NT2/D1 (cell line): Measurements from ENCODE around the gene IL1R2.

ENCODE experiments used
- DNase-seq: peaks from one replicate; pipeline ENCODE4 v3.0.0-alpha.2; 2011; ENCODE audit warnings: low read depth, low spot score
- H3K27me3 ChIP-seq: 2 replicates; pipeline ENCODE4 v1.6.0; 2011; ENCODE audit warnings: mild to moderate bottlenecking; ENCODE audit not compliant: insufficient read length, insufficient read depth
- H3K36me3 ChIP-seq: 2 replicates; pipeline ENCODE4 v1.6.1; 2011; ENCODE audit warnings: mild to moderate bottlenecking, low read length, mixed read lengths; ENCODE audit not compliant: insufficient read depth, insufficient read length
- H3K4me1 ChIP-seq: 2 replicates; pipeline ENCODE4 v1.5.1; 2011; ENCODE audit not compliant: insufficient read depth, insufficient read length
- H3K4me3 ChIP-seq: 2 replicates; pipeline ENCODE4 v1.5.1; 2011; ENCODE audit warnings: low read depth; ENCODE audit not compliant: insufficient read length
- H3K9ac ChIP-seq: 2 replicates; pipeline ENCODE4 v1.6.0; 2011; ENCODE audit warnings: low read depth; ENCODE audit not compliant: insufficient read length
- H3K9me3 ChIP-seq: 2 replicates; pipeline ENCODE4 v1.5.1; 2011; ENCODE audit warnings: mild to moderate bottlenecking, low read length; ENCODE audit not compliant: insufficient read depth
- SUZ12 ChIP-seq: IDR thresholded peaks from 2 replicates; pipeline ENCODE4 v1.6.1; 2011; ENCODE audit not compliant: insufficient read length, insufficient read depth; ENCODE audit errors: extremely low read depth
- YY1 ChIP-seq: IDR thresholded peaks from 2 replicates; pipeline ENCODE4 v1.6.1; 2011; ENCODE audit not compliant: insufficient read length, insufficient read depth
- ZNF274 ChIP-seq: IDR thresholded peaks from 2 replicates; pipeline ENCODE4 v1.6.1; 2011; ENCODE audit warnings: mild to moderate bottlenecking, low read depth, low read length

Gene IL1R2

GRCh38 chr2:102033750-102034682, 42.3 kb downstream of the IL1R2 start:
- TF ChIP-seq ZNF274 (no peak), SUZ12 (no peak), YY1 (no peak)
- Histone ChIP-seq H3K4me3 (no peak overlapping the region), H3K27me3 (no peaks in the 10 kb centered on the region), H3K9me3 (peaks cover 23% of the 10 kb centered on the region; the same call in 1 of the 2 replicates), H3K9ac (no peak overlapping the region), H3K4me1 (peaks cover 2% of the 10 kb centered on the region), H3K36me3 (no peaks in the 10 kb centered on the region)
- DNase-seq: no peak

- no peak for DNase-seq
- Histone ChIP-seq H3K36me3 (no peaks in the 10 kb centered on the region), H3K4me3 (no peak overlapping the region), H3K27me3 (no peaks in the 10 kb centered on the region), H3K9ac (no peak overlapping the region), H3K9me3 (peaks cover 23% of the 10 kb centered on the region; the same call in 1 of the 2 replicates), H3K4me1 (peaks cover 2% of the 10 kb centered on the region)
- TF ChIP-seq SUZ12: no peak
- no peak for TF ChIP-seq ZNF274
- TF ChIP-seq YY1: no peak
These were observed 43.2 kb downstream of the IL1R2 start for GRCh38 chr2:102034683-102035548.

GRCh38 chr2:102037681-102038080, 45.9 kb downstream of the IL1R2 start:
- no peak for DNase-seq
- no peak overlapping the region for H3K4me3 ChIP-seq

GRCh38 chr2:102040229-102040628, 48.5 kb downstream of the IL1R2 start:
- H3K4me3 ChIP-seq: no peak overlapping the region
- no peaks in the 10 kb centered on the region for H3K4me1 ChIP-seq
- H3K36me3 ChIP-seq: no peaks in the 10 kb centered on the region
- DNase-seq: no peak
- no peaks in the 10 kb centered on the region for H3K27me3 ChIP-seq
- 0 out of 2 replicates have a peak, but pooled peaks cover 7% of the 10 kb centered on the region for H3K9me3 ChIP-seq
- no peak for TF ChIP-seq ZNF274
- TF ChIP-seq SUZ12: no peak
- no peak for TF ChIP-seq YY1
- H3K9ac ChIP-seq: no peak overlapping the region

More at GRCh38 chr2:102037681-102038080, 45.9 kb downstream of the IL1R2 start:
- Histone ChIP-seq H3K4me1 (peaks cover 2% of the 10 kb centered on the region), H3K36me3 (no peaks in the 10 kb centered on the region), H3K9ac (no peak overlapping the region), H3K27me3 (no peaks in the 10 kb centered on the region), H3K9me3 (peaks cover 23% of the 10 kb centered on the region; the same call in 1 of the 2 replicates)
- TF ChIP-seq SUZ12 (no peak), YY1 (no peak)

- DNase-seq: no peak
- Histone ChIP-seq H3K36me3 (no peaks in the 10 kb centered on the region), H3K9ac (no peak overlapping the region), H3K9me3 (no peaks in the 10 kb centered on the region), H3K4me1 (no peaks in the 10 kb centered on the region), H3K27me3 (no peaks in the 10 kb centered on the region), H3K4me3 (no peak overlapping the region)
- TF ChIP-seq ZNF274 (no peak), YY1 (no peak), SUZ12 (no peak)
These were observed 49.6 kb downstream of the IL1R2 start for GRCh38 chr2:102041351-102041750.

- no peaks in the 10 kb centered on the region for H3K9me3 ChIP-seq
- no peaks in the 10 kb centered on the region for H3K4me1 ChIP-seq
- TF ChIP-seq SUZ12 (no peak), YY1 (no peak), ZNF274 (no peak)
- no peaks in the 10 kb centered on the region for H3K27me3 ChIP-seq
- H3K4me3 ChIP-seq: no peak overlapping the region
- DNase-seq: no peak
- H3K9ac ChIP-seq: no peak overlapping the region
- H3K36me3 ChIP-seq: no peaks in the 10 kb centered on the region
These were observed 50.7 kb downstream of the IL1R2 start for GRCh38 chr2:102042196-102043081.
